Mammary epithelial cell (primary cell): ENCODE data around the gene SLC4A8.

Experiments used
- EZH2 ChIP-seq: IDR thresholded peaks from 2 replicates; pipeline ENCODE4 v1.6.1; 2012; ENCODE audit warnings: low read length, inconsistent platforms, borderline replicate concordance
- TF ChIP-seq, protein P1 (sequence below), 2 donors: IDR thresholded peaks in 1 of 2; conservative IDR thresholded peaks in 1 of 2; 2 replicates each; pipeline ENCODE4 v1.5.1; 2011 to 2012; ENCODE audit warnings: inconsistent platforms in 2 of 2, low read length in 2 of 2, mild to moderate bottlenecking in 2 of 2, control low read depth in 1 of 2, low read depth in 1 of 2; ENCODE audit not compliant: insufficient read depth in 1 of 2; ENCODE audit errors: extremely low read depth in 1 of 2

- TF ChIP-seq, protein P1, sequence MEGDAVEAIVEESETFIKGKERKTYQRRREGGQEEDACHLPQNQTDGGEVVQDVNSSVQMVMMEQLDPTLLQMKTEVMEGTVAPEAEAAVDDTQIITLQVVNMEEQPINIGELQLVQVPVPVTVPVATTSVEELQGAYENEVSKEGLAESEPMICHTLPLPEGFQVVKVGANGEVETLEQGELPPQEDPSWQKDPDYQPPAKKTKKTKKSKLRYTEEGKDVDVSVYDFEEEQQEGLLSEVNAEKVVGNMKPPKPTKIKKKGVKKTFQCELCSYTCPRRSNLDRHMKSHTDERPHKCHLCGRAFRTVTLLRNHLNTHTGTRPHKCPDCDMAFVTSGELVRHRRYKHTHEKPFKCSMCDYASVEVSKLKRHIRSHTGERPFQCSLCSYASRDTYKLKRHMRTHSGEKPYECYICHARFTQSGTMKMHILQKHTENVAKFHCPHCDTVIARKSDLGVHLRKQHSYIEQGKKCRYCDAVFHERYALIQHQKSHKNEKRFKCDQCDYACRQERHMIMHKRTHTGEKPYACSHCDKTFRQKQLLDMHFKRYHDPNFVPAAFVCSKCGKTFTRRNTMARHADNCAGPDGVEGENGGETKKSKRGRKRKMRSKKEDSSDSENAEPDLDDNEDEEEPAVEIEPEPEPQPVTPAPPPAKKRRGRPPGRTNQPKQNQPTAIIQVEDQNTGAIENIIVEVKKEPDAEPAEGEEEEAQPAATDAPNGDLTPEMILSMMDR (conservative IDR thresholded peaks at IDR 0.05 in 1 of 2, IDR thresholded peaks at IDR 0.05 in 1 of 2; ENCODE audit: extremely low read depth in 1 of 2, insufficient read depth in 1 of 2, low read depth in 1 of 2, low read length in 2 of 2): no peak
- TF ChIP-seq EZH2: no peak
Observed at GRCh38 chr12:51522696-51523095, 98.1 kb downstream of the SLC4A8 start.
